Glutamatergic neuron (in vitro differentiated cells): ENCODE data around the gene OTX2. TPM values are rescaled to one million over a fixed set of nuclear protein-coding genes. Genes with fewer than 3 reads are reported as not detected.
A peak's percentile ranks its signal among the peaks of the same experiment; 100 is the strongest.

Experiments
- DNase-seq: peaks from one replicate; pipeline ENCODE4 v3.0.0; 2022
- H3K27ac Mint-ChIP-seq: one replicate; pipeline ENCODE4 v1.8.0; 2020; ENCODE audit warnings: mild to moderate bottlenecking, mixed read lengths, inconsistent platforms; ENCODE audit not compliant: unreplicated experiment
- H3K27me3 Mint-ChIP-seq: one replicate; pipeline ENCODE4 v1.8.0; 2020; ENCODE audit warnings: mild to moderate bottlenecking, moderate library complexity, mixed read lengths, inconsistent platforms; ENCODE audit not compliant: unreplicated experiment
- H3K36me3 Mint-ChIP-seq: one replicate; pipeline ENCODE4 v1.8.0; 2020; ENCODE audit warnings: mild to moderate bottlenecking, mixed read lengths, inconsistent platforms; ENCODE audit not compliant: unreplicated experiment
- H3K4me1 Mint-ChIP-seq: one replicate; pipeline ENCODE4 v1.8.0; 2020; ENCODE audit warnings: mild to moderate bottlenecking, low read depth, mixed read lengths, inconsistent platforms; ENCODE audit not compliant: unreplicated experiment
- H3K4me3 Mint-ChIP-seq: one replicate; pipeline ENCODE4 v1.8.0; 2020; ENCODE audit warnings: mild to moderate bottlenecking, mixed read lengths, inconsistent platforms; ENCODE audit not compliant: unreplicated experiment
- H3K9me3 Mint-ChIP-seq: one replicate; pipeline ENCODE4 v1.8.0; 2020; ENCODE audit warnings: mild to moderate bottlenecking, moderate library complexity, mixed read lengths, inconsistent platforms; ENCODE audit not compliant: unreplicated experiment
- CTCF ChIP-seq: fragments of 200-600 bp; sonication (generic); IDR thresholded peaks from one replicate; pipeline ENCODE4 v1.5.0; 2021; ENCODE audit not compliant: partially characterized antibody, unreplicated experiment
- total RNA-seq: library from RNA; stranded (reverse); fragmentation: NEBNext Ultra II Directional; extraction: Animal tissue kit (Norgen Biotek cat#: 25700); gene quantifications from one replicate; pipeline ENCODE4 v1.2.1, GENCODE V29; 2021; ENCODE audit not compliant: unreplicated experiment

OTX2 gene
- total RNA-seq, 1 donor from 2014 or later, result 18.8 TPM

GRCh38 chr14:56813143-56813551, 2.9 kb upstream of the OTX2 start:
- no peaks in the 10 kb centered on the region for H3K36me3 Mint-ChIP-seq
- H3K27me3 Mint-ChIP-seq, result peaks cover 47% of the 10 kb centered on the region
- H3K4me3 Mint-ChIP-seq, result no peak overlapping the region
- H3K27ac Mint-ChIP-seq, result no peak overlapping the region
- H3K4me1 Mint-ChIP-seq, result peaks cover 18% of the 10 kb centered on the region
- no peak for TF ChIP-seq CTCF
- DNase-seq, result no peak
- peaks cover 28% of the 10 kb centered on the region for H3K9me3 Mint-ChIP-seq

- Mint-ChIP-seq H3K9me3 (peaks cover 29% of the 10 kb centered on the region), H3K36me3 (no peaks in the 10 kb centered on the region), H3K4me3 (peak overlapping the region; percentile 5), H3K4me1 (peaks cover 19% of the 10 kb centered on the region), H3K27me3 (peaks cover 44% of the 10 kb centered on the region), H3K27ac (no peak overlapping the region)
- DNase-seq, result no peak
- no peak for TF ChIP-seq CTCF
Observed at GRCh38 chr14:56812364-56813141, 2.3 kb upstream of the OTX2 start.

- no peak overlapping the region for H3K27ac Mint-ChIP-seq
- H3K27me3 Mint-ChIP-seq, result peaks cover 43% of the 10 kb centered on the region
- H3K9me3 Mint-ChIP-seq, result peaks cover 32% of the 10 kb centered on the region
- DNase-seq, result no peak
- peaks cover 23% of the 10 kb centered on the region for H3K4me1 Mint-ChIP-seq
- no peaks in the 10 kb centered on the region for H3K36me3 Mint-ChIP-seq
- H3K4me3 Mint-ChIP-seq, result no peak overlapping the region
- TF ChIP-seq CTCF, result no peak
Observed at GRCh38 chr14:56811593-56812363, 1.5 kb upstream of the OTX2 start.

- Mint-ChIP-seq H3K9me3 (peaks cover 32% of the 10 kb centered on the region), H3K27me3 (peaks cover 39% of the 10 kb centered on the region), H3K27ac (no peak overlapping the region), H3K4me1 (peaks cover 24% of the 10 kb centered on the region), H3K4me3 (peak overlapping the region; percentile 91), H3K36me3 (no peaks in the 10 kb centered on the region)
- DNase-seq, result no peak
- no peak for TF ChIP-seq CTCF
Observed at GRCh38 chr14:56810836-56811592, 735 bp upstream of the OTX2 start.
